IMR-90 (cell line): ENCODE results near the gene PBX3. TPM values are rescaled to one million over a fixed set of nuclear protein-coding genes. Genes with fewer than 3 reads are reported as not detected.

ENCODE experiments used
- ATAC-seq: fragments of 200-7000 bp; cut with Tn5 transposase; 2 replicates; pipeline ENCODE4 v1.9.1; 2020; ENCODE audit warnings: low read depth, mild to moderate bottlenecking, moderate library complexity
- BruUV-seq: library from RNA; stranded (reverse); fragments of 400-500 nt; replicated peaks from 2 replicates; lab custom pipeline; 2021; lab: Mats Ljungman, UMichigan
- CTCF ChIA-PET: fragments of 300-600 bp; formaldehyde crosslinking; extraction: SDS; loops from one replicate; lab custom pipeline; 2021; ENCODE audit warnings: antibody characterized with exemption; lab: Yijun Ruan, JAX
- POLR2A ChIA-PET: fragments of 300-600 bp; sonication (Branson Sonifier 250); formaldehyde crosslinking; loops from one replicate; lab custom pipeline; 2022; ENCODE audit warnings: antibody characterized with exemption; ENCODE audit not compliant: unreplicated experiment; lab: Charles Lee
- DNase-seq: peaks from one replicate; pipeline ENCODE4 v3.0.0; 2013
- H2AFZ ChIP-seq: replicated peaks from 2 replicates; pipeline ENCODE3; 2013; ENCODE audit warnings: low read length, mild to moderate bottlenecking; ENCODE audit not compliant: poor library complexity
- H2AK5ac ChIP-seq: 2 replicates; pipeline ENCODE4 v1.6.1; 2013; ENCODE audit warnings: low read depth, low read length, inconsistent platforms
- H2AK9ac ChIP-seq: replicated peaks from 2 replicates; pipeline ENCODE3; 2013; ENCODE audit warnings: mild to moderate bottlenecking, low read depth, low read length, moderate library complexity; ENCODE audit not compliant: poor library complexity
- H2BK120ac ChIP-seq: 2 replicates; pipeline ENCODE4 v1.6.1; 2013; ENCODE audit warnings: low read depth, low read length, inconsistent platforms
- H2BK15ac ChIP-seq: 3 replicates; pipeline ENCODE4 v1.6.1; 2013; ENCODE audit warnings: low read depth, low read length, inconsistent platforms
- H2BK20ac ChIP-seq: 2 replicates; pipeline ENCODE4 v1.6.1; 2013; ENCODE audit warnings: low read depth, mild to moderate bottlenecking, inconsistent platforms, low read length, moderate library complexity
- H2BK5ac ChIP-seq: 2 replicates; pipeline ENCODE4 v1.6.1; 2013; ENCODE audit warnings: mild to moderate bottlenecking, low read depth, low read length, inconsistent platforms; ENCODE audit not compliant: poor library complexity, severe bottlenecking
- H3K14ac ChIP-seq: replicated peaks from 2 replicates; pipeline ENCODE4 v1.6.1; 2013; ENCODE audit warnings: low read depth, low read length, inconsistent platforms
- H3K18ac ChIP-seq: 2 replicates; pipeline ENCODE4 v1.6.1; 2013; ENCODE audit warnings: low read depth, low read length, control low read depth
- H3K23ac ChIP-seq: 2 replicates; pipeline ENCODE4 v1.6.1; 2013; ENCODE audit warnings: low read depth, low read length, inconsistent platforms
- H3K27ac ChIP-seq: 2 replicates; pipeline ENCODE4 v1.5.1; 2013; ENCODE audit warnings: mild to moderate bottlenecking, control low read depth, low read length; ENCODE audit not compliant: insufficient read depth
- H3K27me3 ChIP-seq: 2 replicates; pipeline ENCODE4 v1.6.1; 2013; ENCODE audit warnings: low read length; ENCODE audit not compliant: control insufficient read depth, insufficient read depth
- H3K36me3 ChIP-seq: 2 replicates; pipeline ENCODE4 v1.6.1; 2013; ENCODE audit warnings: low read length, mixed read lengths; ENCODE audit not compliant: control insufficient read depth, insufficient read depth
- H3K4ac ChIP-seq: 2 replicates; pipeline ENCODE4 v1.6.1; 2013; ENCODE audit warnings: low read depth, low read length, inconsistent platforms
- H3K4me1 ChIP-seq: 2 replicates; pipeline ENCODE4 v1.6.1; 2013; ENCODE audit warnings: low read length, mixed read lengths; ENCODE audit not compliant: control insufficient read depth, insufficient read depth
- H3K4me2 ChIP-seq: 2 replicates; pipeline ENCODE4 v1.6.1; 2013; ENCODE audit warnings: low read depth, mild to moderate bottlenecking, control low read depth, low read length, moderate library complexity
- H3K4me3 ChIP-seq: 2 replicates; pipeline ENCODE4 v1.5.1; 2013; ENCODE audit warnings: low read depth, mild to moderate bottlenecking, control low read depth, low read length, moderate library complexity; ENCODE audit not compliant: insufficient read depth
- H3K56ac ChIP-seq: 2 replicates; pipeline ENCODE4 v1.6.1; 2013; ENCODE audit warnings: low read length, inconsistent platforms; ENCODE audit not compliant: insufficient read depth; ENCODE audit errors: extremely low read depth
- H3K79me1 ChIP-seq, 2 experiments: 2 replicates each; pipeline ENCODE4 v1.6.1; 2013; ENCODE audit warnings: low read length in 2 of 2, inconsistent platforms in 1 of 2, low read depth in 1 of 2
- H3K9ac ChIP-seq: 2 replicates; pipeline ENCODE4 v1.6.1; 2013; ENCODE audit warnings: low read depth, low read length, control low read depth
- H3K9me1 ChIP-seq: 2 replicates; pipeline ENCODE4 v1.6.1; 2013; ENCODE audit warnings: low read length, inconsistent platforms; ENCODE audit not compliant: insufficient read depth
- H3K9me3 ChIP-seq: 2 replicates; pipeline ENCODE4 v1.6.1; 2013; ENCODE audit warnings: low read length; ENCODE audit not compliant: control insufficient read depth, insufficient read depth
- H4K20me1 ChIP-seq: 2 replicates; pipeline ENCODE4 v1.6.1; 2013; ENCODE audit warnings: low read length, inconsistent platforms; ENCODE audit not compliant: insufficient read depth
- H4K5ac ChIP-seq: 2 replicates; pipeline ENCODE4 v1.6.1; 2013; ENCODE audit warnings: mild to moderate bottlenecking, low read depth, low read length, control low read depth
- H4K8ac ChIP-seq, 2 experiments: 2 replicates each; pipeline ENCODE4 v1.6.1; 2013; ENCODE audit warnings: low read depth in 2 of 2, low read length in 2 of 2, control low read depth in 1 of 2, inconsistent platforms in 1 of 2
- H4K91ac ChIP-seq: 2 replicates; pipeline ENCODE4 v1.6.1; 2013; ENCODE audit warnings: low read depth, low read length, inconsistent platforms; ENCODE audit not compliant: insufficient read depth
- CHD1 ChIP-seq: IDR thresholded peaks from 2 replicates; pipeline ENCODE4 v1.6.1; 2012; ENCODE audit warnings: low read depth, low read length, improper control_type of control experiment
- ELK1 ChIP-seq: fragments of 150-350 bp; IDR thresholded peaks from 2 replicates; pipeline ENCODE4 v1.6.1; 2016; ENCODE audit warnings: low read depth, mild to moderate bottlenecking, low read length, moderate library complexity, borderline replicate concordance
- WGBS, 2 experiments: methylation state at CpG; one replicate each; pipeline versions ENCODE4 v1.1.5 to v1.1.7; 2013; ENCODE audit warnings: missing lambda C conversion rate in 2 of 2; ENCODE audit not compliant: insufficient read length in 1 of 2; ENCODE audit errors: extremely low coverage in 2 of 2; 5-methylcytosine and 5-hydroxymethylcytosine counted together
- dilution Hi-C: fragments of 300-500 bp; cut with HindIII; formaldehyde crosslinking; loops from one replicate; pipeline ENCODE4 v1.14.3; 2018; ENCODE audit warnings: low sequenced_read_pairs; ENCODE audit not compliant: unreplicated experiment
- in situ Hi-C: fragments of 300-500 bp; cut with MboI; formaldehyde crosslinking; loops from 3 replicates; pipeline ENCODE4 v1.14.3; 2019; ENCODE audit warnings: low sequenced_read_pairs, inconsistent platforms, mixed read lengths
- intact Hi-C: fragments of 100-400 bp; cut with micrococcal nuclease; formaldehyde crosslinking; loops from 2 replicates; pipeline ENCODE4 v1.10.0; 2022
- polyA plus RNA-seq, 3 experiments: library from polyadenylated mRNA; depleted of rRNA; stranded (reverse); fragments of >200 nt; gene quantifications; 2 replicates each; pipeline ENCODE4 v1.2.3, GENCODE V29; 2012; ENCODE audit warnings: low replicate concordance in 1 of 3
- total RNA-seq: library from RNA; depleted of rRNA; stranded (reverse); fragments of >200 nt; gene quantifications from 2 replicates; pipeline ENCODE4 v1.2.3, GENCODE V29; 2012

PBX3 gene
- total and polyA plus RNA-seq, 2 of the 4 experiments (the other 2 are of a cell fraction): 12.0 to 15.6 TPM

GRCh38 chr9:125913551-125913950 is 166.4 kb downstream of the PBX3 start:
- H3K4ac ChIP-seq: no peak overlapping the region
- no peak overlapping the region for H2BK5ac ChIP-seq
- H2AFZ ChIP-seq: no peak overlapping the region
- no peak overlapping the region for H4K8ac ChIP-seq
- H3K23ac ChIP-seq: no peak overlapping the region
- no peak overlapping the region for H2BK120ac ChIP-seq
- H3K4me3 ChIP-seq: no peak overlapping the region
- H2BK15ac ChIP-seq: no peak overlapping the region
- ATAC-seq (no peak), DNase-seq (no peak)
- H3K4me1 ChIP-seq: no peaks in the 10 kb centered on the region
- no peaks in the 10 kb centered on the region for H3K27me3 ChIP-seq
- no peak overlapping the region for H3K4me2 ChIP-seq
- dilution Hi-C loops: no loop called here
- H4K20me1 ChIP-seq: no peaks in the 10 kb centered on the region
- no peak overlapping the region for H4K5ac ChIP-seq
- H3K18ac ChIP-seq: no peak overlapping the region
- no CpG with 5 or more reads among the region's 2 CpGs for WGBS, 2 experiments
- H3K9ac ChIP-seq: no peak overlapping the region
- TF ChIP-seq ELK1 (no peak), CHD1 (no peak)
- no peak overlapping the region for H2AK9ac ChIP-seq
- H3K9me3 ChIP-seq: no peaks in the 10 kb centered on the region
- POLR2A ChIA-PET: no interaction called here
- no peak overlapping the region for H3K27ac ChIP-seq
- in situ Hi-C loops: no loop called here
- H2AK5ac ChIP-seq: no peak overlapping the region
- intact Hi-C loops: no loop called here
- BruUV-seq: no TSS peak
- H3K14ac ChIP-seq: no peak overlapping the region
- H3K9me1 ChIP-seq: no peaks in the 10 kb centered on the region
- no peaks in the 10 kb centered on the region for H3K36me3 ChIP-seq
- H3K56ac ChIP-seq: no peak overlapping the region
- H4K91ac ChIP-seq: no peak overlapping the region
- CTCF ChIA-PET: no interaction called here
- no peak overlapping the region for H2BK20ac ChIP-seq
- H3K79me1 ChIP-seq: peaks cover 0 to 4% of the 10 kb centered on the region in 2 experiments; a peak in 2 of 4 replicates
